Measurements from ENCODE around the gene MLANA.

DNA sequence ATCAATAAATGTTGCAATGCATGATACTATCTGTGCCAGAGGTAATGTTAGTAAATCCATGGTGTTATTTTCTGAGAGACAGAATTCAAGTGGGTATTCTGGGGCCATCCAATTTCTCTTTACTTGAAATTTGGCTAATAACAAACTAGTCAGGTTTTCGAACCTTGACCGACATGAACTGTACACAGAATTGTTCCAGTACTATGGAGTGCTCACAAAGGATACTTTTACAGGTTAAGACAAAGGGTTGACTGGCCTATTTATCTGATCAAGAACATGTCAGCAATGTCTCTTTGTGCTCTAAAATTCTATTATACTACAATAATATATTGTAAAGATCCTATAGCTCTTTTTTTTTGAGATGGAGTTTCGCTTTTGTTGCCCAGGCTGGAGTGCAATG lies 18.2 kb downstream of the MLANA start:
- TF ChIP-seq, protein P1, sequence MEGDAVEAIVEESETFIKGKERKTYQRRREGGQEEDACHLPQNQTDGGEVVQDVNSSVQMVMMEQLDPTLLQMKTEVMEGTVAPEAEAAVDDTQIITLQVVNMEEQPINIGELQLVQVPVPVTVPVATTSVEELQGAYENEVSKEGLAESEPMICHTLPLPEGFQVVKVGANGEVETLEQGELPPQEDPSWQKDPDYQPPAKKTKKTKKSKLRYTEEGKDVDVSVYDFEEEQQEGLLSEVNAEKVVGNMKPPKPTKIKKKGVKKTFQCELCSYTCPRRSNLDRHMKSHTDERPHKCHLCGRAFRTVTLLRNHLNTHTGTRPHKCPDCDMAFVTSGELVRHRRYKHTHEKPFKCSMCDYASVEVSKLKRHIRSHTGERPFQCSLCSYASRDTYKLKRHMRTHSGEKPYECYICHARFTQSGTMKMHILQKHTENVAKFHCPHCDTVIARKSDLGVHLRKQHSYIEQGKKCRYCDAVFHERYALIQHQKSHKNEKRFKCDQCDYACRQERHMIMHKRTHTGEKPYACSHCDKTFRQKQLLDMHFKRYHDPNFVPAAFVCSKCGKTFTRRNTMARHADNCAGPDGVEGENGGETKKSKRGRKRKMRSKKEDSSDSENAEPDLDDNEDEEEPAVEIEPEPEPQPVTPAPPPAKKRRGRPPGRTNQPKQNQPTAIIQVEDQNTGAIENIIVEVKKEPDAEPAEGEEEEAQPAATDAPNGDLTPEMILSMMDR (conservative IDR thresholded peaks at IDR 0.05 in 1 of 2, IDR thresholded peaks at IDR 0.05 in 1 of 2; ENCODE audit: low read depth in 1 of 2, low read length in 2 of 2) = no peak
- no peak for TF ChIP-seq EZH2 (IDR thresholded peaks at IDR 0.05; ENCODE audit: low read length, missing control alignments)

Measured in fibroblast of lung (primary cell).